Left ventricle myocardium inferior (tissue), 1 donor: Measurements from ENCODE around the gene CDK9. TPM values are rescaled to one million over a fixed set of nuclear protein-coding genes. Genes with fewer than 3 reads are reported as not detected.
"Not testable (repeated sequence)": the region's sequence is repeated elsewhere in the genome, so short reads cannot be mapped to it uniquely, and the experiment has no call there.

Experiments used
- DNase-seq: peaks from one replicate; pipeline ENCODE4 v3.0.0-alpha.2; 2020
- H3K27ac ChIP-seq: fragments of 200-600 bp; replicated peaks from 2 replicates; pipeline ENCODE4 v1.8.0; 2021
- H3K27me3 ChIP-seq: fragments of 200-600 bp; 2 replicates; pipeline ENCODE4 v1.8.0; 2021; ENCODE audit warnings: low read depth
- H3K36me3 ChIP-seq: fragments of 200-600 bp; 2 replicates; pipeline ENCODE4 v1.8.0; 2021
- H3K4me1 ChIP-seq: fragments of 200-600 bp; 2 replicates; pipeline ENCODE4 v1.8.0; 2021
- H3K4me3 ChIP-seq: fragments of 200-600 bp; 2 replicates; pipeline ENCODE4 v1.8.0; 2021; ENCODE audit warnings: mild to moderate bottlenecking, moderate library complexity
- H3K9me3 ChIP-seq: fragments of 200-600 bp; replicated peaks from 2 replicates; pipeline ENCODE4 v1.8.0; 2021
- CTCF ChIP-seq: fragments of 200-600 bp; IDR thresholded peaks from 2 replicates; pipeline ENCODE4 v1.8.0; 2021; ENCODE audit warnings: antibody characterized with exemption, mild to moderate bottlenecking, borderline replicate concordance
- intact Hi-C: fragments of 100-400 bp; cut with micrococcal nuclease; formaldehyde crosslinking; loops from one replicate; pipeline ENCODE4 v1.11.0; 2022
- total RNA-seq: library from RNA; stranded (reverse); fragmentation: NEBNext Ultra II Directional; extraction: Animal tissue kit (Norgen Biotek cat#: 25700); gene quantifications from one replicate; pipeline ENCODE4 v1.2.1, GENCODE V29; 2021
- donor health status: DM: no; HTN: yes; CAD: no; lungs with severe emphysema.

The CDK9 gene
- total RNA-seq, 1 donor from 2014 or later, result 46.4 TPM

GRCh38 chr9:127778280-127779135, 7.3 kb upstream of the CDK9 start, which contains the start of gene SH2D3C:
TSS of gene SH2D3C (minus strand) at chr9:127778666. CDS start at chr9:127778627, 39 bp downstream.
- Histone ChIP-seq H3K36me3 (no peaks in the 10 kb centered on the region), H3K9me3 (no peaks in the 10 kb centered on the region), H3K27ac (peak within 1 kb of the TSS; percentile 81), H3K4me1 (peaks cover 43% of the 10 kb centered on the region), H3K27me3 (no peaks in the 10 kb centered on the region), H3K4me3 (peak within 1 kb of the TSS; percentile 52)
- peak; percentile 67 for DNase-seq
- intact Hi-C loops, result no loop called here
- no peak for TF ChIP-seq CTCF

GRCh38 chr9:127779136-127779981, 6.5 kb upstream of the CDK9 start:
- no peak for TF ChIP-seq CTCF
- no peaks in the 10 kb centered on the region for H3K27me3 ChIP-seq
- H3K36me3 ChIP-seq, result no peaks in the 10 kb centered on the region
- H3K9me3 ChIP-seq, result no peaks in the 10 kb centered on the region
- peaks cover 51% of the 10 kb centered on the region for H3K4me1 ChIP-seq
- intact Hi-C loops, result no loop called here
- H3K27ac ChIP-seq, result peak overlapping the region; percentile 81
- DNase-seq, result no peak
- H3K4me3 ChIP-seq, result peak overlapping the region; percentile 52

GRCh38 chr9:127780126-127780885, 5.5 kb upstream of the CDK9 start:
- DNase-seq, result no peak
- Histone ChIP-seq H3K27ac (peak overlapping the region; percentile 21), H3K4me1 (peaks cover 59% of the 10 kb centered on the region), H3K27me3 (no peaks in the 10 kb centered on the region), H3K36me3 (no peaks in the 10 kb centered on the region), H3K4me3 (no peak overlapping the region), H3K9me3 (no peaks in the 10 kb centered on the region)
- intact Hi-C loops, result loop anchor here (5.0 kb wide), 1 partner anchor 43 kb away; the partner anchor contains the start of gene TOR2A
- TF ChIP-seq CTCF, result no peak

GRCh38 chr9:127780909-127781308, 4.9 kb upstream of the CDK9 start:
- H3K27me3 ChIP-seq, DNase-seq, H3K9me3 ChIP-seq, H3K36me3 ChIP-seq, H3K4me3 ChIP-seq: not testable (repeated sequence)
- intact Hi-C loops, result loop anchor here (5.0 kb wide), 1 partner anchor 44 kb away; the partner anchor contains the start of gene TOR2A
- Histone ChIP-seq H3K4me1 (peaks cover 59% of the 10 kb centered on the region), H3K27ac (peak overlapping the region; percentile 21)

- TF ChIP-seq CTCF, result no peak
- H3K36me3 ChIP-seq, result no peaks in the 10 kb centered on the region
- no peaks in the 10 kb centered on the region for H3K9me3 ChIP-seq
- H3K4me3 ChIP-seq, result no peak overlapping the region
- intact Hi-C loops, result loop anchor here (5.0 kb wide), 1 partner anchor 45 kb away; the partner anchor contains the start of gene TOR2A
- H3K4me1 ChIP-seq, result peaks cover 64% of the 10 kb centered on the region
- no peaks in the 10 kb centered on the region for H3K27me3 ChIP-seq
- DNase-seq, result no peak
- H3K27ac ChIP-seq, result no peak overlapping the region
Measured at GRCh38 chr9:127781806-127782205, 4.0 kb upstream of the CDK9 start.
